Measurements from ENCODE around the gene GRID1. TPM values are rescaled to one million over a fixed set of nuclear protein-coding genes. Genes with fewer than 3 reads are reported as not detected.

Gene GRID1
- total and polyA plus RNA-seq, 10 of the 15 experiments (the other 5 are each of a cell fraction or from before 2014, with no cell fraction given): 0.04 to 0.62 (median 0.08) TPM; not detected in 5

DNA sequence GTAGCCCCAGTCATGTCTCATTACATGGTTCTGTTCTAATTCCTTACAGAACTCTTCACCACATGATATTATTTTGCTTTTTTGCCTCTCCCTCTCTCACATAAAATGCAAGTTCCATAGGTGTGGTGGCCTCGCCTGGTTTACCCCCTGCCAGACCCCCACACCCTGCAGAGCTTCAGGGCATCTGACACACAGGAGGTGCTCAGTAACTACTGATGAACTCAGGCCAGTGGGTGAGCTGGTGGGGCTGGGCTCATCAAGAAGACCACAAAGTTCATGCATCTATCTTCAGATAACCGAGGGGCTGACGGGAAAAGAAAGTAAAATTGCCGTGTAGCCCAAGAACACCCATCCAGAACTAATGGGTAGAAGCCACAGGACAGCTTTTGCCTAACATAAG lies 253.1 kb downstream of the GRID1 start (continued):
- TF ChIP-seq, protein P1, sequence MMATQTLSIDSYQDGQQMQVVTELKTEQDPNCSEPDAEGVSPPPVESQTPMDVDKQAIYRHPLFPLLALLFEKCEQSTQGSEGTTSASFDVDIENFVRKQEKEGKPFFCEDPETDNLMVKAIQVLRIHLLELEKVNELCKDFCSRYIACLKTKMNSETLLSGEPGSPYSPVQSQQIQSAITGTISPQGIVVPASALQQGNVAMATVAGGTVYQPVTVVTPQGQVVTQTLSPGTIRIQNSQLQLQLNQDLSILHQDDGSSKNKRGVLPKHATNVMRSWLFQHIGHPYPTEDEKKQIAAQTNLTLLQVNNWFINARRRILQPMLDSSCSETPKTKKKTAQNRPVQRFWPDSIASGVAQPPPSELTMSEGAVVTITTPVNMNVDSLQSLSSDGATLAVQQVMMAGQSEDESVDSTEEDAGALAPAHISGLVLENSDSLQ (IDR thresholded peaks at IDR 0.05): no peak
- TF ChIP-seq SUZ12 (IDR thresholded peaks at IDR 0.05; ENCODE audit: unreplicated experiment) (no peak), POLR2AphosphoS5 (IDR thresholded peaks at IDR 0.05; ENCODE audit: low read length) (no peak), NFXL1 (IDR thresholded peaks at IDR 0.05; ENCODE audit: borderline replicate concordance) (no peak)

DNA sequence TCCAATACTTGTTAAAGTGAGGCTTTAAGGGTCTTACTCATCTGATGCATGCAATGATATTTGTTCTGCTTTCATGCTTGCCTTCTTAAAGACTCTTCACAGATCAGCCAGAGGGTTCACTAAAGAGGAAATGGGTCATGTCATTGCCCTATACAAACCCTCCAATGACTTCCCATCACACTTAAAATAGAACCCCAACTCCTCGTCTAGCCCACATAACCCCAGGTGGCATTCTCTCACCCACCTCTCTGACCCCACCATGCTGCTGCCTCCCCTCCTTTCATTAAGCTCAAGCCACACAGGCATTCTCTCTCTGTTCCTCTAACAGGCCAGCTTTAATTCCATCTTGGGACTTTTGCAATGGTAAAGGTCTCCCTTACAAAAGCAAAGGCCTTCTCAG lies 253.6 kb downstream of the GRID1 start:
- H3K27me3 ChIP-seq (replicated peaks in 1 of 2; ENCODE audit: control insufficient read depth in 2 of 2, insufficient read depth in 2 of 2, low read length in 1 of 2): peaks cover 0 to 5% of the 10 kb centered on the region in 2 experiments; a peak in 3 of 4 replicates
- H3K4me1 ChIP-seq (ENCODE audit: control insufficient read depth, insufficient read depth, low read length): no peaks in the 10 kb centered on the region
- no peak overlapping the region for H3K4me2 ChIP-seq (ENCODE audit: control insufficient read depth, insufficient read depth)
- no peak for FAIRE-seq
- H3K9ac ChIP-seq (ENCODE audit: control insufficient read depth, insufficient read depth, low read length): no peak overlapping the region
- ChIA-PET CTCF (no interaction called here), SMC1A (ENCODE audit: uncharacterized antibody, unreplicated experiment) (interaction anchor here (0.9 kb wide), 1 partner anchor 16 kb away, joined by 3 read pairs; no protein-coding TSS in a partner anchor), POLR2A (no interaction called here), RAD21 (ENCODE audit: unreplicated experiment) (no interaction called here)
- no peak overlapping the region for H3K27ac ChIP-seq (ENCODE audit: control insufficient read depth, insufficient read depth)
- H3K36me3 ChIP-seq (ENCODE audit: control insufficient read depth in 2 of 2, insufficient read depth in 2 of 2, low read length in 1 of 2): no peaks in the 10 kb centered on the region
- no peaks in the 10 kb centered on the region for H3K9me3 ChIP-seq (replicated peaks; ENCODE audit: control insufficient read depth, insufficient read depth, low read length)
- in situ Hi-C loops (cut with MboI) (no loop called here), intact Hi-C loops (cut with micrococcal nuclease; ENCODE audit: unreplicated experiment) (no loop called here)
- no peaks in the 10 kb centered on the region for H3K79me2 ChIP-seq (ENCODE audit: control insufficient read depth, insufficient read depth, low read length)
- H2AFZ ChIP-seq (ENCODE audit: control insufficient read depth, low read depth, low read length): no peak overlapping the region
- DNase-seq (ENCODE audit: low read depth, low spot score): no peak
- no peaks in the 10 kb centered on the region for H4K20me1 ChIP-seq (ENCODE audit: control insufficient read depth, insufficient read depth)
- BruUV-seq (replicated peaks): no TSS peak
- H3K4me3 ChIP-seq: no peak overlapping the region
- WGBS (ENCODE audit: insufficient coverage, insufficient replicate concordance, low lambda C conversion rate, missing lambda C conversion rate): 0% methylated on average over 1 of the region's 1 CpG
- no peak for ATAC-seq
- TF ChIP-seq SMAD1 (IDR thresholded peaks at IDR 0.05; ENCODE audit: low read depth, partially characterized antibody) (no peak), BCL11A (IDR thresholded peaks at IDR 0.05; ENCODE audit: low read depth, low read length) (no peak)
- TF ChIP-seq, protein P2, sequence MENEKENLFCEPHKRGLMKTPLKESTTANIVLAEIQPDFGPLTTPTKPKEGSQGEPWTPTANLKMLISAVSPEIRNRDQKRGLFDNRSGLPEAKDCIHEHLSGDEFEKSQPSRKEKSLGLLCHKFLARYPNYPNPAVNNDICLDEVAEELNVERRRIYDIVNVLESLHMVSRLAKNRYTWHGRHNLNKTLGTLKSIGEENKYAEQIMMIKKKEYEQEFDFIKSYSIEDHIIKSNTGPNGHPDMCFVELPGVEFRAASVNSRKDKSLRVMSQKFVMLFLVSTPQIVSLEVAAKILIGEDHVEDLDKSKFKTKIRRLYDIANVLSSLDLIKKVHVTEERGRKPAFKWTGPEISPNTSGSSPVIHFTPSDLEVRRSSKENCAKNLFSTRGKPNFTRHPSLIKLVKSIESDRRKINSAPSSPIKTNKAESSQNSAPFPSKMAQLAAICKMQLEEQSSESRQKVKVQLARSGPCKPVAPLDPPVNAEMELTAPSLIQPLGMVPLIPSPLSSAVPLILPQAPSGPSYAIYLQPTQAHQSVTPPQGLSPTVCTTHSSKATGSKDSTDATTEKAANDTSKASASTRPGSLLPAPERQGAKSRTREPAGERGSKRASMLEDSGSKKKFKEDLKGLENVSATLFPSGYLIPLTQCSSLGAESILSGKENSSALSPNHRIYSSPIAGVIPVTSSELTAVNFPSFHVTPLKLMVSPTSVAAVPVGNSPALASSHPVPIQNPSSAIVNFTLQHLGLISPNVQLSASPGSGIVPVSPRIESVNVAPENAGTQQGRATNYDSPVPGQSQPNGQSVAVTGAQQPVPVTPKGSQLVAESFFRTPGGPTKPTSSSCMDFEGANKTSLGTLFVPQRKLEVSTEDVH (IDR thresholded peaks at IDR 0.05; ENCODE audit: low read depth, partially characterized antibody): no peak
